GM18502 (cell line): ENCODE measurements around the gene MIGA2.

Experiments
- ATAC-seq: cut with Tn5 transposase; IDR thresholded peaks from one replicate; pipeline ENCODE4 v1.9.1; 2021; ENCODE audit warnings: mild to moderate bottlenecking; ENCODE audit not compliant: unreplicated experiment, poor library complexity

The MIGA2 gene

DNA sequence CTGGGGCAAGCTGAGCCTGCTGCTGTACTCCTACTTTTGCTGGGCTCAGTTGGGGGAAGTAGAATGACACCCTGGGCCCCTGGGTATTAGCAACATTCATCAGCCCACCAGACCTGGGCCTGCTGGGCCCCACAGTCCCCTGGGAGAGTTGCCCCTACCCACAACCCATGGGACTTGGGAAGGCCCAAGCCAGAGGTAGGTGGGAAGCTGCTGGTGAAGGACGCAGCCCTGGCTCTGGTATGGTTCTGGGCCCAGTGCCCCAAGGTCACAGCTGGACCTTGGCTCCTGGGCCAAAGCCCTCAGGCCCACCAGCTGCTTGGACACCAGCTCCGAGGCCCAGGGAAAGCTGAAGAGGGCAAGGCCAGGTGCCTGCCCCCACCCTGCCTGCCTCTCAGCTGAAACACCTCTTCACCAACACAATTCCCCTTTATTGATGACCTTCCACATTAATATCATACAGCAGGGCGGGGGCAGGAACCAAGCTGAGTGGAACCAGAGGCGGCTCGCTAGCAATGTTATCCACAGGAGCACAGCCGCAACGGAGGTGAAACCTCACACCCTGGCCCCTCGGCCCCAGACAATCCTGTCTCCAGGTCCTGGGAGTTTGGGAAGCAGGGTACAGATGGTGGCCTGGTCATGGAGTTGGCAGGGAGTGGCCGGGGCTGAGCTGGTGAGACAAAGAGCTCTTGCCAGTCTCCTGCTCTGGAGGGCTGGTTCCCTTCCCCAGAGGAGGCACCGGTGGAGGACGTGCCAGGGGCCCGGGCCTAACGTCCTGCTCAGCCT, 58.2 kb downstream of the MIGA2 start:
- ATAC-seq, result no peak

DNA sequence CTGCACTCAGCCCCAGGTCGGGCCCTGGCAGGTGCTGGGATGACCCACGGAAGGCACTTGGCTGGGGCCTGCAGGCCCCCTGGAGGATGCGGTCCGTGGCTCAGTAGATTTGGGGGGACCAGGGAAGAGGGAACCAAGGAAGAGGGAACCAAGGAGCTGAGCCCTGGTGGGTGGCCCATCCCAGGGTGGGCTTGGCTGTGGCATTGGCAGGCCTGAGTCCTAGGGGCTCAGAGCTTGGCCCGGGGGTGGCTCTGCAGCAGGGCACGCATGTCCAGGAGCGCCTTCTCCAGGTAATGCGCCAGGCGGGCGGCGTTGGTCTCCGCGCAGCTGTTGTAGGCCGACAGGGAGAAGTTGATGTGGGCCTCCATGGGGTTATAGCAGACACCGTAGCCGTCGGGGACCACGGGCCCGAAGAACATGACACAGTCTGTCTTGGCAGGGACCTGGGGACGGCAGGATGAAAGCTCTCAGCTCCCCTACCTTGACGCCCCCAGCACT, 58.8 kb downstream of the MIGA2 start:
- no peak for ATAC-seq

DNA sequence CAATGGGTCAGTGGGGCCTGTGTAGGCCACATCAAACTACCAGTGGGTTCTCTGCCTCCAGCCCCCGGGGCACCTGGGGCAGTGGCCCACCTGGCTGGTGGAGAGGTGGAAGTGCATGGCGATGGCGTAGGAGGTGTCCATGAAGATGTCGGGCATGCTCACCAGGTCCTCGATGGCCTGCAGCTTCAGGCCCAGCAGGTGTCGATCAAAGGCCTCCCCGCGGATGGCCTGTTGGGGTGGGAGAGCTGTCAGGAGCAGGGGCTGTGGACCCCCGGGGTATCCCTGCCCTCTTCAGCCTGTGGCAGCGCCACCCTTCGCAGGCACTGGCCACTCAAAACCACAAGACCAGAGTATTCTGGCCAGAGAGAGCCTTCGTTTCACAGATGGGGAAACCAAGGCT, 59.5 kb downstream of the MIGA2 start:
- no peak for ATAC-seq

DNA sequence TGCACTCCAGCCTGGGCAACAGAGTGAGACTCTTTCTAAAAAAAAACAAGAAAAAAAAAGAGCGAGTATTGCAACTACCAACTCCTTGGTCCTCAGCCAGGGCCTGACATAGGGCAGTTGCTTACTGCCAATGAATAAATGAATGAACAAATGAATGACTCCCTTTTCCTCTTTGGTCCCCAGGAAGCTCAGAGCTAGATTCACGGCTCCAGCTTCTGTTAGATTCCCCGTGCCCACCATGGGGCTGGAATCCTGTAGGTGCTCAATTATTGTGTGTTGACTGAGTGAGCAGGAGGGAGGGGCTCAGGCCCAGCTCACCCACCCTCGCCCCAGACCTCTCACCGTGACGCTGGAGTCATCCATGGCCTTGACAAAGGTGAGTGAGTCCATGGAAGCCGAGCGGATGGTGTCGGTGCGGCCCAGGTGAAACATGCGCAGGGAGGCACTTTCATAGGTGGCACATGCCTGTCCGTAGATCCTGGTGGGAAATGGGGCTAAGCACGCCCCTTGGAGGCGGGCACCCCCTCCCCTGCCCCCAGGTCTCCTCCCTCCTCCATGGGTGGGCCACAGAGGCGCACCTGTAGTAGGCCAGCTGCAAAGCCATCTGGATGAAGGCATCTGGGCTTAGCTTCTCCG, 61.4 kb downstream of the MIGA2 start:
- no peak for ATAC-seq

DNA sequence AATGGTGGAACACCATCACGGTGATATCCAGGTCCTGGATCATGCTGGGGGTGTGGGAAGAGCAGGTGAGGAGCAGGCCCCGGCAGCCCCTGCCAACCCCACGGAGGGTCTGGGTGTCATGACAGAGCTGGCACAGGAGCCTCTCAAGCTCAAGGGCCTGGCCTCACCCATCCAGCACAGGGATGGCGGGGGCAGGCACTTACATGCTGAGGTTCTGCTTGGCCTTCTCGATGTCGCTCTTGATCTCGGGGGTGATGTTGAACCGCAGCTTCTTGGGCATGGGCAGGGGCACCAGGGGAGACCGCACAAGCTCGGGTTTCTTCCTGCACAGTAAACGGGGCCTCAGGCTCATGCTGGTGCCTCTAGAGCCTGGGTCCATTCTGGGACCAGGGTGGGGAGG, 61.9 kb downstream of the MIGA2 start:
- ATAC-seq, result no peak

DNA sequence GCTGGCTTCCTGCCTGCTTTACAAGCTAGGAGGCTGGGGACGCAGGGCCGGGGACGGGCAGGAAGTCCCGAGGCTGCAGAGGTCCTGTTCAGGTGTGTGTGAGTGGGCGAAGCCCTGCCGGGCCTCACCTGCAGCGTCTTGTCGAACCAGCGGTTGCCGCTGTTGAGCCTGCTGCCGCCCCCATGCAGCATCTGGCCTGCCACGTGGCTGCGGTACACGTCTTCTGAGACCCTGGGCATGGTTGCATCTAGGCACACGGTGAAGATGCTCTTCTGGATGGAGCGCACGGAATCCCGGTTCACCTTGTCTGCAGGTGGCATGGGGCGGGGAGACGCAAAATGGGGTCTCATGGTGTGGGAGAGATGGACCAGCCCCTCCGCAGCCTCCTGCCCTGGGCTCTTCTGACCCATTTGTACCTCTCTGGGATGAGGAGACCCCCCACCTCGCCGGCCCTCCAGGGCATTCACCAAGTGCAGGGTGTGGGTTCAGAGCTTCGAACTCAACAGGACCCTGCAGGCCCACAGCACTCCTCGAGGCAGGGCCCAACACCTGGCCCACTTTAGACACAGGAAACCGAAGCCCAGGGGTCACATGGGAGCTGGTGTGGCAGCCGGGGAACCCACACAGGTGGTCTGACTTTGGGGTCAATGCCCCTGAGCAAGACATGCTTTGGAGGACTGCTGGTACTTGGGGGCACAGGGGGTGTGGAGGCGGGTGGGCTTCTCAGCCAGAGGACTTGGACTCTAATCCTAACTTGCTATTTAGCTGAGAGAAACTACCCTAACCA, 64.2 kb downstream of the MIGA2 start:
- no peak for ATAC-seq

DNA sequence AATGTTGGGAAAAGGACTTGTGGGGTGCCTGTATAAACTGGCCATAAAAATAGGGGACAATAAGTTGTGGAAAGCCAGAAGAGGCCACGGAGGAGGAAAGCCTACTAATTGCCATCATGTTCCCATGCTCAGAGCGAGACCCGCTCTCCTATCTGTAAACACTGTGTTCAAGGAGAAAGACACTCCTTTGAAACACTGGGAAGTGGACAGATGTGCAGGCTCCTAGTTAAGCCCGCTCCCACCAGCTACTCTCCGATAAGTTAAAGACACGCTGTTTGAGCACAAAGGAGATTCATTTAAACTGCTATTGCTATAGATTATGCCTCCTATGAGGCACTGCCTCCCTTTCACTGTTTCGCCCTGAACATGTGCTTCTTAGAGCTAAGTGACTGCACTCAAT, 64.9 kb downstream of the MIGA2 start:
- ATAC-seq, result no peak

DNA sequence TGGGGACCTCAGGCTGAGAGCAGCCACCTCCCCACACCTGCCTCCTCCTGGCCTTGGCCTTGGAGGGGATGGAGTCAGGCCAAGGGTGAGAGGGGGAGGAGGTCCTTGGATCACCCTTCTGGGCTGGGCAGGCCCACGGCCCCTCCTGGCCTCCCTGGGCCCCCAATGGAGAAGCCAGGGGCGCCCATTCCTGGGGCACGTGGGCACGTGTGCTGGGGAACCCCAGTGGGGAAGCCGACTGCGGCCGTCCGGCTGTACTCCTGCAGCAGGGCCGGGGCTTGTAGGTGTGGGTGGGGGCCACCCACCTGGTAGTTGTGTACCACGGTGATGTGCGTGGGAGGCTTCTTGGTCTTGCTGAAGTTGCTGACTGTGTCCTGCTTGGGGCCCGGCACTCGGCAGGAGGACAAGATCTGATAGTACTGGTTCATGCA, 65.7 kb downstream of the MIGA2 start:
- ATAC-seq, result no peak

DNA sequence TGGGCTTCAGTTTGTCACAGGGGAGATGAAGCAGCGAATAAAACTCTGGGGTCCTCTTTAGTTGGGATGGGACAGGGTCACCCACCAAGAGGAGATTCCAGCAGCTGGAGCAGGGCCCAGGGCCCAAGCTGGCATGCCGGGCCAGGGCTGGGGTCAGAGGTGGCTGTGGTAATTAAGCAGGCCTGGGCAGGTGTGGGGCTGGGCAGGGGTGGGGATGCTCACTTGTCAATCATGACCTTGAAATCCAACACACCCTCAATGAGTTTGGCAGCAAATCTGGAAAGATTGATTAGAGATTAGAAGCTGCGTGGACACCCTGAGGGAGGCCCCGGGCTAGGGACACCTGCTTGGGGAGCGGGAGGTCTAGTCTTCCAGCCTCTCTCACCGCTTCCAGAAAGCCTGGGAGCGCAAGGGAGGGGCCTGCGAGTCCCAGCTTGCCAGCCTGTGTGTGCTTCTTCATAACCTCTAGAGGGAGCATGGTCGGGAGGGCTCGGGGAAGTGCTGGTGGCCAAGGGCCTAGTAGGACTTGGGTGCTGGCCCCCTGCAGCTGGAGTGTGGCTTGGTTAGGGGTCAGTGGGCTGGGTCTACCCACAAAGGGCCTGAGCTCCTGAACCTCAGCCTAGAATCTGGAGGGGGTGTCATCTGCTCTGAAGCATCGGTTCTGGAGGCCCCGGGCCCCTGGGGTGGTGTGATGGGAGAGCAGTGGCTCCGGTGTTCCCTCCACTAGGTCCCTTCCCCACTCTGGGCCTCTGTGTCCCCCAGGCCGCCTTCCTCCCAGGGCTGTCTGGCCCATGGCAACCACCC, 66.6 kb downstream of the MIGA2 start:
- no peak for ATAC-seq

DNA sequence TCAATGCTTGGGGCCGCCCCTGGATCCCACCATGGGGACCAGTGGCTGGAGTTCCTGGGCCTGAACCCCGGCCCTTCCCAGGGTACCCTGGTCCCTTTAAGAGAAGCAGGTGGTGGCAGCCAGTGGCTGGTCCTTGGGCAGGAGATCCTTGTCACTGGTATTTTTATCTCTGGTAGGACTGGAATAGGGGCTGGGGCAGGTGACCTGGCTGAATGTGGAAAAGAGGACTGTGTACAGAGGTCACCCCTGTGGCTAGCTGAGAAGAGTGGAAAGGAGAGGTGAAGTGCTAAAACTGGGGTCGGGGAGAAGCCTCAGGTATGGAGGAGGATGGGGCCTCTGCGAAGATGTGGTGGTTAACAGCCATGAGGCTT, 67.2 kb downstream of the MIGA2 start:
- no peak for ATAC-seq

DNA sequence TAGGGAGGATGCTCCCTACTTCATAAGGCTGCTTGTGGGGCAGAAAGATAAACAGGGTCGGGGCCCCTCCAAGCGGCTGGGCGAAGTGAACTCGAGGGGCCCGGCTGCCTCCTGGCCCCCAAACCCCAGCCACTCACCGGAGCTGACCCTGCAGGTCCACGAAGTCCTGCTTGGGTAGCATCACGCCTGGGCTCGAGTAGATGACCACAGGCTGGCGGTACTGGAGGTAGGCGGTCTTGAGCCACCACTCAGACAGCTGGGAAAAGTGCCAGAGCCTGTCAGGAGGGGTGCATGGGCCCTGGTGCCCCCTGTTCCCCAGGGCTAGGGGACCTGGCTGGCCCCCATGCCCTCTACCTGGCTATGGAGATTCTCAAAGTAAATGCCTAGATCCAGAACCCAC, 67.6 kb downstream of the MIGA2 start:
- ATAC-seq, result no peak

DNA sequence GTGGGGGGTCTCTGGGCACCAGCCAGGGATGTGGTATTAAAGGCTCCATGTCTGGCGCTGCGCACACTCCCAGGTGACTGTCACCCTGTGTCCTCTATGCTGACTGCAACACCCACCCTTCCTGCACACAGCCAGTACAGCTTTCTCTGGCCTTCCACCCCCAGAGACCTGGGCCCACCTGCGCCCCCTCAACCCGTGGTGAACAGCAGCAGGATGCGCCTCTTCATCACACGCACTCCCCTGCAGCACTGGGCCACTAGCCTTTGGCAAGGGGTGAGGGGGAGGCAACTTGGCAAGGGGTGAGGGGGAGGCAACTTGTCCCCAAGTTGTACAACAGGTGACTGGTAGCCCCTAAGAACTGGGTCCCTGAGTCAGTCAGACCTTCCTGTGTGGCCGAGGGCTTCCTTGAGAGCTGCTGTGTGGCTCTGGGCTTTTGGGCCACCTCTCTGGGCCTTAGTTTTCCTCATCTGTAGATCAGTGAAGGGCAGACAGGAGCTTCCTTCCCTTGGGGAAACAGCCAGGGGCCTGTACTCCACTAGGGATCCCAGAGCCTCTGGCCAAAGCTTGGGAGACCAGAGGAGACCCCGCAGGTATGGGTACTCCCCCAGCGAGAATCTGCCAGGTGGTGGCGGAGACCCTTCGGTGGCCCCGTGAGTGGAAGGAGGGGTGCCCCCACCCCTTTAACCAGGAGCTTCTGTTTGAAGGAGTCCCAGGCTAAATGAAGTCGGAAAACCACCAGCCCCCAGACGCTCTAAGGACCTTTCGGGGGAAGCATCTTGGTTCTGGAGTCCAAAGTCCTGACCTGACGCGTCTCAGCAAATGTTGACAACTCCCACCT, 69.7 kb downstream of the MIGA2 start:
- no peak for ATAC-seq

DNA sequence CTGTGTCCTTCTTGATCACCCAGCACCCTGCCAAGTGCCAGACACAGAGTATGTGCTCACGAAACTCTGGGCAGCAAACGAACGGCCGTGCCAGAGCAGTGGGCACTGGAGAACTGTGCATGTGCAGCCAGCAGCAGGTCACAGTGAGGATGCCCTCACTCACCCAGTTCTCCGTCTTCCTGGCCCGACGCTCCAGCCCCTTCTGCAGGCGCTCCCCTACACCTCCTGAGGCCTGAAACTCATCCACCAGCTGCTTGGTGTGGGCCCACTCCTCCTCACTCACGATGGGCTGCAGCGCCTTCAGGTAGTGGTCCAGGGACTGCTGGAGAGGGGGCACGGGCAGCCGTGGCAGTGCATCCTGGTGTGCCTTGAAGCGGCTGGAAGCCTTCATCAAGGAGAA, 71.2 kb downstream of the MIGA2 start:
- no peak for ATAC-seq

DNA sequence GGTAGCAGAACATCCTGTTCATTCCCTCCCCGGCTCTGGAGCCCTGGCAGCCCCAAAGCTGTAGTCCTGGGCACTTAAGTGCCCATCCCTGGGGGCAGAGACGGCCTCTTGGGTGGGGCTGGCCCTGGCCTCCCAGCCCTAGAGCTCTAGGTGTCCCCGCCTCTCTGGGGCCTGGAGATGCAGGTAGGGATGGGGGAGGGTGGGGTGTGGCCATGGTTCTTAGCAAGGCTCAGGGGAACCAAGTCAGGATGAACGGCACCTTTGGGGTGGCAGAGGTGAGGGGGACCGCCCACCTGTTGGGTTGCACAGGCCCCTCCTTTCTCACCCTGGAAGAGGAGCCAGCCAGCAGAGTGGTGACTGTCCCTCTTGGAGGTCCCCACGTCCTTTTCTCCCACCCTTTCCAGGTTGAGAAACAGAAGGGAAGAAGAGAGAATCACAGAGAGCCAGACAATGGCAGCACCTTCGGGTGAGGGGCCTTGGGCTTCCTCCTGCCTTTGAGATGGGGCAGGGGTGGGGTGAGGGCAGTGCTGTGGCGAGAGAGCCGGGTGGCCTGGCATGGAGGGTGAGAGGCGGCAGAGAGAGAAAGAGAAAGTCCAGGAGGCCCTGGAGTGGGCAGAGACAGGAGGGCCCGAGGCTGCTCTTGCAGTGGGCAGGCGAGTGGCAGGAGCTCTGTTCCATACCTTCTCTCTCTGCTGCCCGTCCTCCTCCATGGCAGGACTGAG, 71.8 kb downstream of the MIGA2 start:
- ATAC-seq, result no peak

DNA sequence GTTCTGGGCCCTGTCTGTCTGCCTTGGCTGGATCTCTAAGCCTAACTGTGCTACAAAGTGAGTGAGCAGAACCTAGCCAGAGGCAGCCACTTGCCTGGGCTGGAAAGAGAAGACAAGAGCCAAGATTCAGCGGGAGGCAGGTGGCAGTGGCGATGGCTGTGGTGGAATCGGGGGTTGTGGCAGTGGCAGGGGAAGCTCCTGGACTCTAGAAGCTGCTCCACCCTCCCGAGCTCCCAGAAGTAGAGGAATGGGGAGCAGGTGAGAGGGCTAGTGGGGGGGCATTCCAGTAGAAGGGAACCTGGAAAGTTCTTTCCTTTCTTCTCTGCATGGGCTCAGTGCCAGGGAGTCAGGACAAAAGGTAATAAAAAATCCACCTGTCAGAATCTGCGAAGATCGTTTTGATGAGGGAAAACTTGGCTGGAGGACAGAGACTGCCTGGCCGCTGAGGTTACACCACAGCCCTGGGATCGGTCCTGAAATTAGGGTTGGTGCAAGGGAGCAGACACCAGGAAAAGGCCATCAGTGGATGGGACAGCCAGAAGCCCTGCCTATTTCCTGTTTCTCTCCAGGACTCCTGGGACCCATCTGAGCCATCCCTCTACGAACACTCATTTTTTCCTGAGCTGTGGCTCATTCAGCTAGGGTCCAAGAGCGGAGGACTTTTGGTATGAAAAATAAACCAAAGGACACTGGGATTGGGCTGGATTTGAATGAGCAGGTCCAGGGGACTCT, 72.5 kb downstream of the MIGA2 start:
- ATAC-seq, result no peak

DNA sequence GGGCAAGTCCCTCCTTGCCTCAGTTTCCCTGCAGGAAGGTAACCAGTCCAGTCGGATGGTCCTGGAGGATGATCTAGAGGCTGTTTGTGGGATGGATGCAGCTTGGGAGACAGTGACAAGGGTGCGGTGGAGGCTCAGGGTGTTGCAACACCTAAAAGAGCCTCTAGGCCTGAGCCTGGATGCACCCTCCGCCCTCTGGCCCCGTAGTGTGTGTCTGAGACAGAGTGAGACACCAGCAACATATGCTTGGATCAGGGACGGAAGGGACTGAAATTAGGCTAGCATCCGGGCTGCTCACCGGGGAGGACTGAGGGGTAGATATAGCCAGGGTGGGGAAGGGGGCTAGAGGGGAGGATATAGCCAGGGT, 73.1 kb downstream of the MIGA2 start:
- ATAC-seq, result no peak

DNA sequence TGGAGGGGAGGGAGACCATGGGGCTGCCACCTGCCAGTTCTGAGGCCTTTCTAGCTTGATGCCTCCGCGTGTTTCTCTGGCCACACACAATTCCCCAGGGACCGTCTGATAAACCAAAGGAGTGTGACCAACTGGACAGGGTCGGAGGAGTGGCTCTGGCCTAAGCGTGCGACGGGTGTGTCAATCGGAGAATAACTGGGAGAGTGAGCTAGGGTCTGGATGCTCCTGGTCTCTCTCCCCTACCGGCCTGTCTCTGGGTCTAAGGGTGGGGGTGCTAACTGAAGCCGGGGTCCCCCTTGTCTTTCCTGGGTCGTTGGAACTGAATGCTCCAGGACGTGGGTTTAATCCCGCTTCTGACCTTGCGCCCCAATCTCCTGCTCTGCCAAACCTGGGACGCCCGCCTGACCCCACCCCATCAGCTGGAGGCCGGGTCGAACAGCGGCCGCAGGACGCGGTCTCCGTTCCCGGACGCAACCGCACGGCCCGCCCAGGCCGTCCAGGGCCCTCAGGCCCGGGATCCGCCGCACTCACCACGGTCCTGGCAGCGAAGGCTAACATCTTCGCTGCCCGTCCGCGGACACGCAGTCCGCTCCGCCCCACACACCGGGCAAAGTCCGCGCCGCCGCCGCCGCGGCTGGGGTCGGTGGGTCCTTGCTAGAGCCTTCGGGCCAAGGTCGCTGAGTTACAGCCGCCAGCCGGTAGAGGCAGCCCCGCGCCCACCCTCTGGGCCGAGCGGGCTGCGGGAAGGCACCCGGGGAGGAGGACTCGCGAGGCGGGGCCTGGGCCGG, 73.7 kb downstream of the MIGA2 start:
- ATAC-seq, result peak; percentile 13
